GM18526 (cell line): Measurements from ENCODE around the gene LRRIQ1.

ENCODE experiments used
- POLR2A ChIP-seq: IDR thresholded peaks from 3 replicates; pipeline ENCODE4 v1.6.1; 2011; ENCODE audit not compliant: insufficient read length; ENCODE audit errors: extremely low read depth

Gene LRRIQ1, protein sequence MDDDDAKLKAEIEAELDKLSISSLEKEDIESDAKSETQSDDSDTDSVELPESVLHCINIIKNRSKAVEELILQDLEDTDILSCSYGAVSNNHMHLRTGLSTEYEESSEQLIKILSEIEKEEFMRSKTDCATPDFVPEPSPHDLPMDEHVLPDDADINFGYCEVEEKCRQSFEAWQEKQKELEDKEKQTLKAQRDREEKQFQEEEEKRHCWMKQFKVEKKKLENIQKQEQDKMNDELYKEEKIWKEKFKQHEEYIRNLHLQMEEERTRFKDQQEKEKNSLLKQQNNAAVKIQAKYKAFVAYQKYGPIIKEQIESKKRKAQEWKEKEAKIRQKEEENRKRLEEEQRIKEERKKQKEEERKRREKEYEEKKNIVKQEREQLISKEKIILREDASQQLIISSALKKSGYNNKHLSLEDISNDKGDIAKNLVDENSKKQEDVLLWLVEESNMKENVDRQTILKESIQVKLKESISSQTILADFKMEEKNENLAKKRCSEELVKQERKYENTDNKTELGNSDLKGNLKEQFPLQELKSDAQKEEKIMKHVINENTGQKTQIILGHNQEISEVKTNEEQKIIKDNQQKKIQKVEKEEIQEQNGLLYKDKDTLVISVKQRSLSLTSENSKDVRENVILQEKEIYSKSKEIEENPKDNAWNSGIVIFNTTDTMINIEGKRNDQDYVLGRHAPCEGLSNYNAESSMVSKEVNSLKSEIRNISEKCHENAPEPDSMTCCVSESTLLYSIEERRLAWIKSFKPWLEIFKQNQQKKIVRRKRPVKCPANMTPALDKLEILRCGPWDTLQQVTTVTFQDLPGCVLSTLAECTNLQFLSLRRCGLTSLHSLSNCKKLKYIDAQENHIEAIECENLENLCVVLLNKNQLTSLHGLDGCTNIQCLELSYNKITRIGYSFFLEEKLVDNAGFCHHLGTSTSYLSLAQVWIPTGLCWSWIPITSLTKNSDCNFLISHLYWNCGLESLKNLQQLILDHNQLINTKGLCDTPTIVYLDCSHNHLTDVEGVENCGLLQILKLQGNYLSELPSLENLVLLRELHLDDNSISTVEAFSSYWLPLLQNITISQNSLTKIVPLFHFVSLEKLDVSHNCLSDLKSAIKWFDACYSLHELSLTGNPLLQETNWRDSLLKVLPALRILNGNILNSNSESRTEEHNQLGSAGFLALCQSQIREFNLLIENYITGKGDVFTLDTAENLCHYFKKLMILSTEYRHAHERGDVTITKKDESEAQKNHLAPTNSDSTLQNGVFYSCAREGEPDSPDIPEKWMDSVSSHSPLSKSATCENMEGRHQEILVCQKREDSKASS (N-terminal part only)

DNA sequence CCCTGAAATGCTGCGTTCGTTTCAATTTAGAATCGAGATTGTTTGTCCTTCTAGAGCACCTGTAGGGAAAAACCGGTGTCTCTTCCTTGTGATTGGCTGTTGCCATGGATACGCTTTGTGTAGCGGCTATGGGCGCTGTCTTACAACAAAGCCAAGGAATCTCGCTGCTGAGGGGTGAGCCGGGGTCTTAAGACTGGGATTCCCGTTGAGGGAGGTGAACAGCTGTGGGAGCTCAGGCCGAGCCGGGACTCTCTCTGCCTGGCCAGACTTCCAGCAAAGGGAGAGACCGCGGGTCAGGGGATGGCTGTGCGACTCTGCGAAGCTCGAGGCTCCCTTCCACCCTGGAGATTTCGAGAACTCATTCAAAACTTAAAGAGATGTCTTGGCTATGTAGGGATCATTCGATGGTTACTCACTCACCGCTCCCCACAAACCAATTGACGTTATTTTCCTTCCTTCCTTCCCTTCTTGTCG is at the start of gene LRRIQ1, which contains the start of gene TSPAN19:
LRRIQ1 (plus strand) TSS at position 118 of the 474 bp plus-strand sequence. CDS start 1,826 bp downstream, outside the sequence.
TSPAN19 (minus strand) TSS at position 44 of the 474 bp plus-strand sequence. CDS start 6,331 bp downstream, outside the sequence.
- no peak for TF ChIP-seq POLR2A

DNA sequence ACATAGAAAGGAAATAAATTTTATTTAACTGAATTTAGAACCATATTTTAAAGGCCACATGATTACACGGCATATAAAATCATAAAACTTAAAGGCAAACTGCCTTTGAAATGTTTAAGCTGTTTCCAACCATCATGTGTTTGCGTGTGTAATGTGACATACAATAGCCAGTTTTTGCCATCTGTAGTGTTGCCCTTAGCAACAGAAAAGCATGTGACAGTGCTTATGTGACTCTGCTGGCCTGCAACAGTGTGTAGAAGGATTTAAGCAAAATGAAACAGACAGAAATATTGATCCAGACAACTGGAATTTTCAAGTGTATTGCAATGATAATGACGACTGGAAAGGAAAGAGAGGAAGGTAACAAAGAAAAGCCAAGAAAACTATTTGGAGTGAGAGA is 49.6 kb upstream of the LRRIQ1 start:
- no peak for TF ChIP-seq POLR2A

DNA sequence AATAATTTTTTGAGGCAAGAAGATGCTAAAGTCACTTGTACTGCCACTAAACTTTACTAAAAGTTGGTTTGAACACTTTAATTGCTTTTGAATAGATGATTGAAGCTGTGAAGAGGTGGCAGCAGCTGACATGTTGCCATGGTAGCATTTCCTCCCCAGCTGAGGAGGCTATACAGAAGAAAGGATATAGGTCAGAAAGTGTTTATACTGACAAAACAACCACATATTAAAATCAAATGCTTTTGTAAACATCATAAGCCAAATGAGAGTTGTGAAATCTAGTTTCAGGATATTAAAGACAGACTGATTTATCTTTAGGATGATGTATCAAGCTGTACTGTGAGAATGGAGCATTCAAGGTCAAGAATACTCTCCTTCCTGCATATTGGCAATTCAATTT is 41.7 kb upstream of the LRRIQ1 start:
- no peak for TF ChIP-seq POLR2A

DNA sequence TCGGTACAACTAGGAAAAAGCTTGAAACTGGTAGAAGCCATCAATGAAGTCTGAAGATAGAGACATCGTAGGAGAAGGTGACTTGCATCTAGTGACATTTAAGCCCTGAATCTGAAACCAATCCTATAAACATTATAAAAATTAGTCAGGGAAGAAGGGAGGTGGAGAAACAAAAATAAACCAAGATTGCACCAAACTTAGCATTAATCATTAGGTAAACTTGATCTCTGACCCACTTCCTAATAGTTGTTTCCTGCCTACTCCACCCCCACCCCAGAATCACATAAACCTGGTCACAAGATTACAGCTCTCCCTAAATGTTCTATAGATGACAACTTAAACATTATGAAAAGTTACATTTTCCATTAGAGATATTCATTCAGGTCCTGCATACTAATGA is 40.5 kb upstream of the LRRIQ1 start:
- TF ChIP-seq POLR2A: no peak

DNA sequence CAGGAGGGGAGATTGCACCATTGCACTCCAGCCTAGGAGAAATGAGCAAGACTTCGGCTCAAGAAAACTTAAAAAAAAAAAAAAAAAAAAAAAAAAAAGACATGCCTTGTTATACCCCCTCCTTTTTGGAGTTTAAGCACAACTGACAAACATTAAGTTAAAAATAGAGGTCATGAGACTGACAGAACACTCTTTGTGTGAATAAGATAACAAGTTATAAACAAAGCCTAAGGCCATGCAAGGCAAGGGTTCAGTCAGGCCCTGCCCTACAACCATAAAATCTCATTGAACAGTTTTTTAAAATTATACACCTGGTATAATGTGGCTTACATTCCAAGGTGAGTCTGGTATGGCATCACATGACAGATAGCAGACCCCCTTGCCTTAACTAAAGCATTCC is 39.4 kb upstream of the LRRIQ1 start:
- no peak for TF ChIP-seq POLR2A

DNA sequence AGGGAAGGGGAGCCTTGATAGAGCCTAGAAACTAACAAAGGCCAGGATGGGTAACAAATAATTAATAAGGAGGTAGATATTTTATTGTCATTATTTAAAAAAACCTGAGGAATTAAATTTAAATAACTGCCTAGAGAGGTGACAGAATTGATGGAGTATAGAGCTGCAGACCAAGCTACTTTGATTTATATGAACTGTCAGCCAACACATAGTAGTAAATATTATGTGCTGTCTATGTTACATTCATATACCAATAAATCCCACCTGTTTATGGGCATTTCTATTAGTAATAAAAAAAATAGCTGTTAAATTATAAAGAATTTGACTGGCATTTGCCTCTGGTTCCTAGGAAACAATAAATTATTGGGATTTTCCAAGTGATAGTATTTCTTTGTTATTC is 37.8 kb upstream of the LRRIQ1 start:
- no peak for TF ChIP-seq POLR2A

DNA sequence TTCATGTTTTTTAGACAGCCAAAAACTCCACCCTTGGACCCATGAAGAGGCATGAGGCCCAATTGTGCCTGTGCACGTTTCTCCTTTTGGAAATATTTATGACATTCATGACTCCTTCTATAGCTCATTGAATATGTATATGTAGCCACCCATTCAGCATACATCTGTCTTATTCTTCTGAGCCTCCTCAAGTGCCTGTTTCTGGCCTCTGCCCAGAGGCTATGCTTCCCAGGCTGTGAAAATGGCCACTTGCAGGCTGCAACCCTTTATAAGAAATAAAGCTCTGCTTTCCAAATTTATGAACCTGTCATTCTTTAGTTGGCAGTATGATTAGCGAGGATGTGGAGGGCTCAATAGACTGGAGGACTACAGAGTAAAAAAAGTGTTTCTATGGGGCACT is 35.4 kb upstream of the LRRIQ1 start:
- TF ChIP-seq POLR2A: no peak

DNA sequence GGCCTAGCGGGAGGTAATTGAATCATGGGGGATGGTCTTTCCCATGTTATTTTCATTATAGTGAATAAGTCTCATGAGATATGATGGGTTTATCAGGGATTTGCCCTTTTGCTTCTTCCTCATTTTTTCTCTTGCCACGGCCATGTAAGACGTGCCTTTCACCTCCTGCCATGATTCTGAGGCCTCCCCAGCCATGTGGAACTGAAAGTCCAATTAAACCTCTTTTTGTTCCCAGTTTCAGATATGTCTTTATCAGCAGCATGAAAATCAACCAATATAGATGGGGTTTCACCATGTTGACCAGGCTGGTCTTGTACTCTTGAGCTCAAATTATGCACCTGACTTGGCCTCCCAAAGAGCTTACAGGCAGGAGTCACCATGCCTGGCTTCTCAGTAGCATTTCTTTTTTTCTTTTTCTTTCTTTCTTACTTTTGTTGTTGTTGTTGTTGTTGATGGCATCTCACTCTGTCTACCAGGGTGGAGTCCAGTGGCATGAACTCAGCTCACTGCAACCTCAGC is 33.3 kb upstream of the LRRIQ1 start:
- no peak for TF ChIP-seq POLR2A

DNA sequence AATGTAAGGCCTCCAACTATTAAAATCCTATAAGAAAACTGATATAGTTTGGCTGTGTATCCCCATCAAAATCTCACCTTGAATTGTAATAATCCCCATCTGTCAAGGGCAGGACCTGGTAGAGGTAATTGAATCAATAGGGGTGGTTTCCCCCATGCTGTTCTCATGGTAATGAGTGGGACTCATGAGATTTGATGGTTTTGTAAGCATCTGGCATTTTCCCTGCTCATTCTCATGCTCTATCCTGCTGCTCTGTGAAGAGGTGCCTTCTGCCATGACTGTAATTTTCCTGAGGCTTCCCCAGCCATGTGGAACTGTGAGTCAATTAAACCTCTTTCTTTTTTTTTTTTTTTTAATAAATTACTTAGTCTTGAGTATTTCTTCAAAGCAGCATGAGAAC is 31.9 kb upstream of the LRRIQ1 start:
- TF ChIP-seq POLR2A: no peak

DNA sequence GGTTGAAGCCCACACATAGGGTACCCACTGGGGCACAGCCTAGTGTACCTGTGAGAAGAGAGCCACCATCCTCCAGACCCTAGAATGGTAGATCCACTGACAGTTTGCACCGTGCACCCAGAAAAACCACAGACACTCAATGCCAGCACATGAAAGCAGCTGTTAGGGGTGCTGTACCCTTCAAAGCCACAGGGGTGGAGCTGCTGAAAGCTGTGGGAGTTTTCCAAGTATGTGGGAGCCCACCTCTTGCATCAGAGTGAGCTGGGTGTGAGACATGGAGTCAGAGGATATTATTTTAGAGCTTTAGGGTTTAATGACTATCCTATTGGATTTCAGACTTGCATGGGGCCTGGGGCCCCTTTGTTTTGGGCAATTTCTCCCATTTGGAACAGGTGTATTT is 30.5 kb upstream of the LRRIQ1 start:
- no peak for TF ChIP-seq POLR2A

DNA sequence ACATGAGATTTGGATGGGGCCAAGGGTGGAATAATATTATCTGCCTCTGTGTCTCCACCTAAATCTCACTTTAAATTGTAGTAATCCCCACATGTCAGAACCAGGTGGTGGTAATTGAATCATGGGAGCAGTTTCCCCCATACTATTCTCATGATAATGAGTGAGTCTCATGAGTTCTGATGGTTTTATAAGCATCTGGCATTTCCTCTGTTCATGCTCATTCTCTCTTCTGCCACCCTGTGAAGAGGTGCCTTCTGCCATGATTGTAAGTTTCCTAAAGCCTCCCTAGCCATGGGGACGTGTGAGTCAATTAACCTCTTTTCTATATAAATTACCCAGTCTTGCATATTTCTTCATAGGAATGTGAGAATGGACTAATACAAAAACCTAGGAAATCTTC is 29.9 kb upstream of the LRRIQ1 start:
- no peak for TF ChIP-seq POLR2A

DNA sequence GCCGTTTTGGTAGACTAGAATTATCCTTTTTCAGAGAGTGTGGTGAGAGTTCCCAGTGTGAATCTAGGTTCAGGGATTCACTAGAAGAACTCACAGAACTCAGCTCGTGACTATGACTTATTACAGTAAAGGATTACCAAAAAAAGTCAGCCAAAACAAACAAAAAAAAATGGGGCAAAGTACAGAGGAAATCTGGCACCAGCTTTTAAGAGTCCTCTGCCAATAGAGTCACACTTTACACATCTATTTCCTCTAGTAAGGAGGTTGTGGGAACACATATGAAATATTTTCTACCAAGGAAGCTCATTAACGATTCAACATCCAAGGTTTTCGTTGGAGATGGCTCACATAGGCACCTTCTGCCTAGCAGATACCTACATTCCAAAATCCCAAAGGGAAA is 28.3 kb upstream of the LRRIQ1 start:
- no peak for TF ChIP-seq POLR2A

DNA sequence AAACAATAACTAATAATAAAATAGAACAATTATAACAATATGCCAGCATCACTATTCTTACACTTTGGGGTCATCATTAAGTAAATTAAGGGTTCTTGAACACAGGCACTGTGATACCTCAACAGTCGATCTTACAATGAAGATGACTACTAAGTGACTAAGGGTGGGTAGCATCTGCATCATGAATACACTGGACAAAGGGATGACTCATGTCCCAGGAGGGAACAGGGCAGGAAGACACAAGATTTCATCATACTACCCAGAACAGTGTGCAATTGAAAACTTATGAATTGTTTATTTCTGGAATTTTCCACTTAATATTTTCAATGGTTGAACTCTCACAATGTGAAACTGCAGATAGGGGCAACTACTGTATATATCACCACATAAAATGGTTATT is 19.7 kb upstream of the LRRIQ1 start:
- no peak for TF ChIP-seq POLR2A

DNA sequence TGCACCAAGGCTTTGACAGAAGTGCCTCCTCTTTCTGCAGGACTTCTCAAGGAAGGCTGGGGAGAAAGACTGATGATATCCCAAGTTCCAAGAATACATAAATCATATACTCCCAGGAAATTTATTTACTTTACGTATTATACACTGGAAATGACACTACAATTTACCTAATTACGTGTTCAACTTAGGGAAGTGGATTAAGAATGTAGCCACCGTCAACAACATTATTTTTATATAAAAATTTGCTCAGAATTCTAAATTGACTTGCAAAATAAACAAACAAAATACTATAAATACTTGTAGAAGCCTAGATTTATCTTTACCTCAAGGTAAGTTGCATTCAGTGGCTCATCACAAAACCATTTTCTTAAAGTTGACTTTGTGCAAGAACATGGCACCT is 19.0 kb upstream of the LRRIQ1 start:
- no peak for TF ChIP-seq POLR2A

DNA sequence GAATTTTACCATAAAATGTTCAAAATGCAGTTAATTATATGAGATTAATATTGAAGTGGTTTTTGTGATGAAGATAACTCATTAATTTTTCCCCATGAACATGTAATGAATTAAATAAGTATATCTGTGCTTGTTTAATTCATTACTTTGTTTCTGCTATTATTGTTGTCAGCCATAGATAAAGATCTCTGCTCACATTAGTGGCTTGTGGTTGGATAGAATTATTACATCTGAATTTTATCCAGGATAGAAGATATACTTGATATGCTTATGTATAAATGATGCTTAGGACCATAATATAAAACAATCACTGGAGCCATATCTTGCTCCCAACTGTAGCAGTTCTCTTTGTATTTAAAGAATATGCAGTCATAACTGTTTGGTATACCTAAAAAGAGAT is 18.5 kb upstream of the LRRIQ1 start:
- TF ChIP-seq POLR2A: no peak
